Measurements from ENCODE around the gene ASB10.

The ASB10 gene

DNA sequence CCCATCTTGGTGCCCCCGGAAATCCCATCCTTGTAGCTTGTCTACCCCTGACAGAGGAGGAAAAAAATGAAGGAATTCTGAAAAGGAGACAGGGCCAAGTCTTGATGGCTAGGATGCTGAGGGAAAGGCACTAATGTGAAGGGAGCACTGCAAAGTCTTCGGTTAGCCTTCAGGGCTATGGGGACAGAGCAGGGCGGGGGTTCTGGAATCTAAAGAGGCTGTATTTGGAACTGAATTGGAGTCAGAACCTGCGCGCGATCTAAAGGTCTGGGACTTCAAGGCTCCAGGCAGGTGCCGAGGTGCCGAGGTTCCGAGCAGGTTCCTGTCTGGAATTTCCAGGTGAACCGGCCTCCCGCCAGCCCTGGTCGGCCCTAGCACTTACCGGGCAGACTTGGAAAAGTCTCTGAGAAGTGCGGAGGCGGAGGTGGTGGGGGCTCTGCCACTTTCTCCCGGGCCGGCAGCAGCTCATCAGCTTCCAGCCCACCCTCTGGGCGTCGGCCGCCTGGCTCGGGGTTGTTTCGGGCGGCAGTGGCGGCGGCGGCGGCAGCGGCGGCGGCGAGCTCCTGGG, 20.3 kb downstream of the ASB10 start:
- no peak for DNase-seq (ENCODE audit: low spot score)

DNA sequence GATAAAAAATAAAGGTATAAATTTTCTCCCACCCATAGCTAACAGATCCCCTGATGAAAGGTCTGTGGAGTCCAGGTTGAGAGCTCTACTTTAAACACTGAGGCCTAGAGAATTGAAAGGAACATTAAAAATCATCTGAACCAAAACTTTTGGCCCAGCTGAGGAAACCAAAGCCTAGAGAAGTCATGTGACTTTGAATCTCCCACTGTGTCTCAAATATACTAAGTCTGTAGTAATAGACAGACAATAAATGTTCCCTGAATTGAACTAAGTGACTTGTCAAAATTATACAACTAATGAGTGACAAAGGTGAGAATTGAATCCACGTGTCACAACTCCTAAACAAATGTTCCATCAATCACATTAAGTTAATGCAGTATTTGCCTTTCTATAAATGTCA, 25.3 kb downstream of the ASB10 start:
- DNase-seq (ENCODE audit: low spot score): no peak

DNA sequence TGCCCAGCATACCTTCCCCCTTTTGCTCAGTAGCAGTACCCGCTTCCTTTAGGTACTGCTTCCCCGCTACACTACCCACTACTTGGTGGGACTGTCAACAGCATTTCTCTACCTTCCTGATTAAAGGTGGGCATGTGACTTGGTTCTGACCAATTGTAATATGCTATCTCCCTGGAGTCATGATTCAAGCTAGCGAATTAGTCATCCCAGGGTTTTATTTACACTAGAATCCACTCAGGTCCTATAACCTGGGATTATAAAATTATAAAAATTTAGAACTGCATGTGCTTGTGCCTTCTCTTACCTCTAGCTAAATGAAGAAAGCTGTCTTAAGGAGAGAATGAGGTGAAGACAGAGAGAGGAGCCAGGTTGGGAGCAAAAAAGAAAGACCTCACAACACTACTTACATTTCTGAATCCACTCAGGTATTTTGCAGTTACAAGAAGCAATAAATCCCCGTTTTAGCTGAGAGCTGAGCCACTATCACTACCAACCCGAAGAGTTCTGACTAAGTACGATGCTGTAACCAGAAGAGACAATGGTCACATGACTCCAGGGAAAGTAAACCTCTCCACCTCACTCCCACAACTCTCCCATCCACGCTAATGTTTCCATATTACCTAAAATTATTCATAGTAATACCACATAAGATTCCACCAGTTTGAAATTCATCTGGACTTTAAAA, 29.3 kb downstream of the ASB10 start:
- DNase-seq (ENCODE audit: low spot score): no peak

DNA sequence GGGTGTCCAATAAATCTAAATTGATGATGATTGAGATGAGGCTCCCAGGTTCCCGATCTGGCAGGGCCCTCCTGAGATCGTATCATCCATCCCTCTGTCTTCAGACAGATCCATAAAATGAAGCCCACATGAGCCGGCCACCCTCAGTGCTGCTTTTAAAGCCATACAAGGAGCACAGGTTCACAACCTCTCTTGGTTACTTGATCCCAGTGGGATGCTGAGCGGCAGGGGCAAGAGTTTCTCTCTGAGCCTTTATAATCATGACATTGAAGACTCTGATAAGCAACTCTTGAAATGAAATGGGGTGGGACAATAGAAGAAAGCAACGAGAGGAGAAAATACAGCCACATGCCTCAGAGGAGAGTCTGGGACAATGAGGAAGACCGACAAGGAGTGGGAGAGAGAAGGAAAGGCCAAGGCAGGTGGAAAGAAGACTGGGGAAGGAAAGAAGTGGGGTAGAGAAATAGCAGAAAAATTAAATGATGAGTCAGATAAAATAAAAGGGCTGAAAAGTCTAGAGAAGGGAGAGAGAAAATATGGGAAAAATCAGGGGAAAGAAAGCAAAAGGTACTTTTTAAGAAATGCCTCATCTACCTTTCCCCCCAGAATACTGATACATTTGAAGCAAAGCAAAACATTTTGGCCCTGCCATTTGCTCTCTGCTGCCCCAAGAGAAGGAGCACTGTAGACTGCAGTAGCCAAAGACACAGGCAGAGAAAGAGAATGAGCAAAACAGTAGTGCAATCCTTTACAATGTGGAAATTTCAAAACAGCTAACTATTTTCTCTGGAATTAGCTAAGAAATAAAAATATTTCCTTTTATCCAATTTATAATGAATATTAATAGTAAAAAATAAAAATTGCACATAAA, 34.2 kb downstream of the ASB10 start:
- DNase-seq (ENCODE audit: low spot score): no peak

DNA sequence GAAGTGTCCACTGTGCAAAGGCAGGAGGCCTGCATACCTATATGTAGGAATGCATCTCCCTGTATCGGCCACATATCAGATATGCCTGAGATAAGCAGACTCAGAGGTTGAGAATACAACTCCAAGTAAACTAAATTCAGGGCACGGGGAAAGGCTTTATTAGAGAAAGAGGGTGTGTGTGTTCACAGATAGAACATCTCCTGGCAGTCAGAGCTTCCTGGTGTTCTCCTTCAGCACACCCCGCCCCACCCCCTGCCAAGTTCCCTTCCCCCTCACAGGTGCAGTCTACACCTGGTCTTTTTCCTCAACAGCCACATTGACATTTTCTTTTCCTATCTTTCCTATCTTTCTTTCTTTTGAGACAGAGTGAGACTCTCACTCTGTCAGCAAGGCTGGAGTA, 36.7 kb downstream of the ASB10 start:
- no peak for DNase-seq (ENCODE audit: low spot score)

GRCh38 chr7:151148319-151149259, 38.5 kb downstream of the ASB10 start:
- DNase-seq (ENCODE audit: low spot score): no peak

DNA sequence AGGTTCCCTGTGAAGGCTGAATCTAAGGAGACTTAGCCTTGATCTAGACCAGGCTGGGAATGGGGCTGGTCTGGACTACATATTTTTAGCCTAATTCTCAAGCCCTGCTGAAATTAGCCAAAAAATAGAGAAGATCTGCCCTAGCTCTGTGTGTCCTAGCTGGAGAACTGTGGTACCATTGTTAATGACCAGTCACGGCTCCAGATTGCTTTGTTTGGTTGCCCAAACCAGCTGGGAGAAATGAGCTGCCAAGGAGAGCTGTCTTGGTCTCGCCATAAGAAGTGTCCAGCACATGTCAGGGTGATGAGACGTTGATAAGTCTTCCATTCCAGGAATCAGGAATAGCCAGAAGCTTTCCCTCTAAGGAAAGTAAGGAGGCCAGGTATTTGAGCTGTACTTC, 40.3 kb downstream of the ASB10 start:
- DNase-seq (ENCODE audit: low spot score): no peak

DNA sequence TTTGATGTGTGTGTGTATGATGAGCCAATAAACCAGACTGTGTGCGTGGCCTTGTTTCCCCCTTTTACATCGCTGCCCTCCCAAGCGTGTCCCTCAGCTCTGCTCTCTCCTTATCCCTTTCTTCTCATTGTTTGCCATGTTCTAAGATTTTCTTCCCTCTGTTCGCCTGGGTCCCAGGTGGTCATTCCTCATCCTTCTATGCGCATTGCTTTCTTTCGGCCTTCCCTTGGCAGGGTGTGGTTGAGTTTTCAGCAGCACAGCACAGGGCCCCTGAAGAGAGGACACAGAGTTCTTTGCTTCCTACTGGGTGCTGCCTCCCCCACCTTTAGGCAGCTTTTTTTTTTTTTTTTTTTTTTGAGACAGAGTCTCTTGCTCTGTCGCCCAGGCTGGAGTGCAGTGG, 42.7 kb downstream of the ASB10 start:
- no peak for DNase-seq (ENCODE audit: low spot score)

GRCh38 chr7:151143261-151144015, 43.6 kb downstream of the ASB10 start:
- DNase-seq (ENCODE audit: low spot score): no peak

GRCh38 chr7:151142686-151143040, 44.4 kb downstream of the ASB10 start:
- DNase-seq (ENCODE audit: low spot score): no peak

GRCh38 chr7:151141855-151142685, 45.0 kb downstream of the ASB10 start:
- DNase-seq (ENCODE audit: low spot score): no peak

DNA sequence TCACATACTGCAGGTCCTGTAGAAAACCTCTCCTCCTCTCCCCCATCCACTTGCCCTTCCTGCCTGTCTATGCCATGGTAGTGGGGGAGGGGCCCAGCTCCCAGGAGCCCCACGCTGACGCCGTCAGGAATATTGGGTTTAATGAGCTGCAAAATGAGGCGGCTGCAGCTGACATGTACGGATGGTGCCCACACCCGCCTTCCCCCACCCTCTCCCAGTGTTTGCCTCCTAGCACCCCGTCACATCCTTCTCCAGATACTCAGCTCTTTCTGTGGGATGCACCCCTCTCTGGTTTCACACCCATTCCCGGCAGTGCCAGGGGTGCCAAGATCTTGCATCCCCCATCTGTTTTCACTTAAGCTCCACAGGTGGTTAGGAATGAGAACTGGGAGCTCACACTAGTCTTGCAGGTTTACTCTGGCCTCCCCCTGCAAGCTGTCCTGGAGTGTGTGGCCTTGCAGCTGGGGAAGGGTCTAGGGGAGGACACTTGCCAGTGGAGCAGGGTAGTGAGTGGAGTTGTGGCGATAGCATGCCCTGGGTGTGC, 45.7 kb downstream of the ASB10 start:
- DNase-seq (ENCODE audit: low spot score): no peak

DNA sequence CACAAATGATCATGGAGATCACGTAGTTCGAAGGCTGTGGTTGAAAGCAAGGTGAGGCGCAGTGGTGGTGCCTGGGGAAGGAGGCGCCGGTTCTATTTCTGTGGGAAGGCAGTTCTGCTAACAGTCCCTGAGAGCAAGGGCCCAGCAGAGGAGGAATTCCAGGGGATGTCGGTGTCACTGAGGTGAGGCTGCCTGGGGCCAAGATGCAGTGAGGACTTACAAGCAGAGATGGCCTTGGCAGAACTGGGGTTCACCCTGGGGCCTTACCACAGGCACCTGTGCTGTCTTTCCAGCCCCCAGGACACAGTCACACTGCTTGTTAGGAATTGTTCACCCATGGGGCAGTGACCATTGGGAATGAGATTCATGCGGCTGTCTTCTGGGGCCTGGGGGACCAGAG, 46.2 kb downstream of the ASB10 start:
- no peak for DNase-seq (ENCODE audit: low spot score)

DNA sequence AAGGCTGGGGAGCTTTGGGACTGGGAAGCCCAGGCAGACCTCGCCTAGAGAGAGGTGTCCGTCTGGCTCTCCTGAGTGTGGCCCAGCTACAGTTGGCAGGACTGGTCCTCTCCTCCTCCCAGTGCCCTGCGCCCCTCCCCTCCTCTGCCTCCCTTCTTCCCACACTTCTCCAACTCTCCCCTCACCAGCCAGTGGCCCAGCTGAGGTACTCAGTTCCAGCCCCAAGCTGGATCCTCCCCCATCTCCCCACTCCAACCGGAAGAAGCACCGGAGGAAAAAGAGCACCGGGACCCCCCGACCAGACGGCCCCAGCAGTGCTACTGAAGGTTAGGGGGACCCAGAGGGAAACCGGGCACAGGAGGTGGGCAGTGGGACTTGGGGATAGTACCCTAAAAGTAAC, 47.3 kb downstream of the ASB10 start:
- DNase-seq (ENCODE audit: low spot score): no peak

GRCh38 chr7:151139071-151139790, 47.8 kb downstream of the ASB10 start:
- DNase-seq (ENCODE audit: low spot score): no peak

- no peak for DNase-seq (ENCODE audit: low spot score)
These were observed 48.7 kb downstream of the ASB10 start for GRCh38 chr7:151138153-151138851.

- DNase-seq (ENCODE audit: low spot score): no peak
These were observed 49.3 kb downstream of the ASB10 start for GRCh38 chr7:151137791-151138152.

DNA sequence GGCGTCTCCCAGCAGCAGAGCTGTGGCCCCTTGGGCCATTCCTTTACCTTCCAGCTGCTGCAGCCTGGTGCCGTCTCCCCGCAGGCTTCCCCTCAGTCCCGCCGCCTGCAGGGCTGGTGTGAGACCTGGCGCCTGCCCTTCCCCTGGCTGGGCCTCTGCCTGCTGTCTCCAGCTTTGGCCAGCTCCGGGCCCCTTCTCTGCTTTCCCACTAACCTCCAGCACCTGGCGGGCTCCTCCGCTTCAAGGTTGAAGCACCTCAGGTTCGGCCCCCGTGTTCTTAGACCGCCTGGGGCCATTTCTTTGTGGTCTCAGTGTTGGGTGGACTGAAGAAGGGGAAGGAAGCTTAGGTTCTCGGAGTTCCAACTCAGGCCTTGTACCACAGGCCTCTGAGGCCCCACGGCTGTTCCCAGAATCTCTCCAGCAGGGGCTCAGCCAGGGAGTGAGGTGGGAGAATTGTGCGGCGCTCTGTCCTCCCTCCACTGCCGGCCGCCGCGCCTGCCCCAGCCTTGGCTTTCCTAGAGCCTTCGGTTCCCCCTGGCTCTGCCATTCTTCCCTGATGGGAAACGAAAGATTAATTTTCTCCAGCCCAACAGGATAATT, 49.9 kb downstream of the ASB10 start:
- no peak for DNase-seq (ENCODE audit: low spot score)
